ENCODE data around the gene ENHO. TPM values are rescaled to one million over a fixed set of nuclear protein-coding genes. Genes with fewer than 3 reads are reported as not detected.
"Not testable (repeated sequence)": the region's sequence is repeated elsewhere in the genome, so short reads cannot be mapped to it uniquely, and the experiment has no call there.

ENHO gene
- total RNA-seq, 2 experiments from 2014 or later, result 0.19 to 0.27 TPM

- CTCF ChIA-PET, result interaction anchor here (0.6 to 2.8 kb wide), 9 partner anchors 48 to 195 kb away, joined by 3 to 21 read pairs (median 4); no protein-coding TSS in a partner anchor
- H3K4me1 Mint-ChIP-seq (ENCODE audit: low read depth), result no peaks in the 10 kb centered on the region
- no peaks in the 10 kb centered on the region for H3K36me3 Mint-ChIP-seq (ENCODE audit: low read depth)
- no peak for DNase-seq
- H3K9me3 Mint-ChIP-seq, result no peaks in the 10 kb centered on the region
- no peak overlapping the region for H3K4me3 Mint-ChIP-seq
- intact Hi-C loops (cut with micrococcal nuclease), result loop anchor here (2.0 kb wide), 1 partner anchor 21 kb away; no protein-coding TSS in a partner anchor
- peaks cover 10% of the 10 kb centered on the region for H3K27me3 Mint-ChIP-seq (ENCODE audit: low read depth)
- H3K27ac Mint-ChIP-seq, result no peak overlapping the region
Measured at GRCh38 chr9:34546102-34546833, 23.5 kb upstream of the ENHO start.

GRCh38 chr9:34545497-34545896, 22.7 kb upstream of the ENHO start:
- no peaks in the 10 kb centered on the region for H3K4me1 Mint-ChIP-seq (ENCODE audit: low read depth)
- H3K27ac Mint-ChIP-seq, result no peak overlapping the region
- DNase-seq, result no peak
- CTCF ChIA-PET, result no interaction called here
- H3K9me3 Mint-ChIP-seq, result no peaks in the 10 kb centered on the region
- H3K36me3 Mint-ChIP-seq (ENCODE audit: low read depth), result no peaks in the 10 kb centered on the region
- H3K27me3 Mint-ChIP-seq (ENCODE audit: low read depth), result peaks cover 10% of the 10 kb centered on the region
- no peak overlapping the region for H3K4me3 Mint-ChIP-seq
- intact Hi-C loops (cut with micrococcal nuclease), result no loop called here

- Mint-ChIP-seq H3K4me1 (ENCODE audit: low read depth) (no peaks in the 10 kb centered on the region), H3K9me3 (no peaks in the 10 kb centered on the region), H3K36me3 (ENCODE audit: low read depth) (no peaks in the 10 kb centered on the region), H3K4me3 (no peak overlapping the region), H3K27ac (no peak overlapping the region), H3K27me3 (ENCODE audit: low read depth) (peaks cover 10% of the 10 kb centered on the region)
- DNase-seq, result no peak
- CTCF ChIA-PET, result interaction anchor here (0.7 to 1.6 kb wide), 2 partner anchors 32 to 140 kb away, joined by 4 to 5 read pairs; no protein-coding TSS in a partner anchor
- intact Hi-C loops (cut with micrococcal nuclease), result no loop called here
Measured at GRCh38 chr9:34544035-34544434, 21.2 kb upstream of the ENHO start.

GRCh38 chr9:34541540-34541939, 18.8 kb upstream of the ENHO start:
- DNase-seq, result no peak
- Mint-ChIP-seq H3K4me1 (ENCODE audit: low read depth) (no peaks in the 10 kb centered on the region), H3K36me3 (ENCODE audit: low read depth) (no peaks in the 10 kb centered on the region), H3K27ac (no peak overlapping the region), H3K27me3 (ENCODE audit: low read depth) (peaks cover 3% of the 10 kb centered on the region), H3K4me3 (no peak overlapping the region), H3K9me3 (no peaks in the 10 kb centered on the region)
- CTCF ChIA-PET, result no interaction called here
- intact Hi-C loops (cut with micrococcal nuclease), result no loop called here

GRCh38 chr9:34540827-34541226, 18.0 kb upstream of the ENHO start:
- Mint-ChIP-seq H3K27ac (no peak overlapping the region), H3K27me3 (ENCODE audit: low read depth) (peaks cover 3% of the 10 kb centered on the region), H3K4me1 (ENCODE audit: low read depth) (no peaks in the 10 kb centered on the region), H3K9me3 (no peaks in the 10 kb centered on the region), H3K4me3 (no peak overlapping the region), H3K36me3 (ENCODE audit: low read depth) (no peaks in the 10 kb centered on the region)
- CTCF ChIA-PET, result interaction anchor here (1.1 kb wide), 1 partner anchor 54 kb away, joined by 6 read pairs; no protein-coding TSS in a partner anchor
- DNase-seq, result no peak
- intact Hi-C loops (cut with micrococcal nuclease), result no loop called here

GRCh38 chr9:34536685-34537084, 13.9 kb upstream of the ENHO start:
- Mint-ChIP-seq H3K27me3 (ENCODE audit: low read depth) (peaks cover 13% of the 10 kb centered on the region), H3K4me1 (ENCODE audit: low read depth) (no peaks in the 10 kb centered on the region), H3K36me3 (ENCODE audit: low read depth) (no peaks in the 10 kb centered on the region), H3K27ac (no peak overlapping the region), H3K9me3 (no peaks in the 10 kb centered on the region), H3K4me3 (no peak overlapping the region)
- intact Hi-C loops (cut with micrococcal nuclease), result no loop called here
- CTCF ChIA-PET, result interaction anchor here (1.0 to 1.6 kb wide), 2 partner anchors 11 to 55 kb away, joined by 3 to 4 read pairs; no protein-coding TSS in a partner anchor
- DNase-seq, result no peak

- H3K36me3 Mint-ChIP-seq (ENCODE audit: low read depth); H3K4me1 Mint-ChIP-seq (ENCODE audit: low read depth); intact Hi-C loops (cut with micrococcal nuclease); H3K9me3 Mint-ChIP-seq; H3K4me3 Mint-ChIP-seq; DNase-seq; CTCF ChIA-PET; H3K27ac Mint-ChIP-seq: not testable (repeated sequence)
- peaks cover 23% of the 10 kb centered on the region for H3K27me3 Mint-ChIP-seq (ENCODE audit: low read depth)
Measured at GRCh38 chr9:34532041-34532440, 9.3 kb upstream of the ENHO start.

- Mint-ChIP-seq H3K27ac (no peak overlapping the region), H3K36me3 (ENCODE audit: low read depth) (no peaks in the 10 kb centered on the region), H3K9me3 (no peaks in the 10 kb centered on the region), H3K27me3 (ENCODE audit: low read depth) (peaks cover 22% of the 10 kb centered on the region), H3K4me3 (no peak overlapping the region), H3K4me1 (ENCODE audit: low read depth) (peaks cover 22% of the 10 kb centered on the region)
- no peak for DNase-seq
- CTCF ChIA-PET, result interaction anchor here (1.2 to 1.4 kb wide), 2 partner anchors 8 to 66 kb away, joined by 3 to 6 read pairs; no protein-coding TSS in a partner anchor
- intact Hi-C loops (cut with micrococcal nuclease), result no loop called here
Measured at GRCh38 chr9:34526026-34526425, 3.2 kb upstream of the ENHO start.

GRCh38 chr9:34524349-34524748, 1.6 kb upstream of the ENHO start:
- H3K27me3 Mint-ChIP-seq (ENCODE audit: low read depth), result peaks cover 14% of the 10 kb centered on the region
- H3K27ac Mint-ChIP-seq, result no peak overlapping the region
- DNase-seq, result no peak
- H3K36me3 Mint-ChIP-seq (ENCODE audit: low read depth), result no peaks in the 10 kb centered on the region
- CTCF ChIA-PET, result interaction anchor here (0.5 to 1.3 kb wide), 5 partner anchors 23 to 1420 kb away, joined by 3 to 5 read pairs (median 4); partner anchors contain the start of gene DNAJB5
- H3K9me3 Mint-ChIP-seq, result no peaks in the 10 kb centered on the region
- intact Hi-C loops (cut with micrococcal nuclease), result loop anchor here (2.0 to 5.0 kb wide), 3 partner anchors 22 to 178 kb away; no protein-coding TSS in a partner anchor
- peaks cover 22% of the 10 kb centered on the region for H3K4me1 Mint-ChIP-seq (ENCODE audit: low read depth)
- no peak overlapping the region for H3K4me3 Mint-ChIP-seq

- no peaks in the 10 kb centered on the region for H3K9me3 Mint-ChIP-seq
- H3K4me1 Mint-ChIP-seq (ENCODE audit: low read depth), result peaks cover 22% of the 10 kb centered on the region
- peaks cover 11% of the 10 kb centered on the region for H3K27me3 Mint-ChIP-seq (ENCODE audit: low read depth)
- H3K36me3 Mint-ChIP-seq (ENCODE audit: low read depth), result no peaks in the 10 kb centered on the region
- no peak for DNase-seq
- CTCF ChIA-PET, result interaction anchor here (0.5 to 0.9 kb wide), 4 partner anchors 14 to 143 kb away, joined by 3 to 5 read pairs (median 3); no protein-coding TSS in a partner anchor
- intact Hi-C loops (cut with micrococcal nuclease), result loop anchor here (2.0 to 5.0 kb wide), 2 partner anchors 21 to 180 kb away; no protein-coding TSS in a partner anchor
- no peak overlapping the region for H3K27ac Mint-ChIP-seq
- H3K4me3 Mint-ChIP-seq, result peak overlapping the region; percentile 57
Measured at GRCh38 chr9:34522091-34522887, 501 bp downstream of the ENHO start.

- Mint-ChIP-seq H3K27me3 (ENCODE audit: low read depth) (peaks cover 11% of the 10 kb centered on the region), H3K9me3 (no peaks in the 10 kb centered on the region), H3K36me3 (ENCODE audit: low read depth) (no peaks in the 10 kb centered on the region), H3K27ac (no peak overlapping the region), H3K4me1 (ENCODE audit: low read depth) (peaks cover 22% of the 10 kb centered on the region), H3K4me3 (no peak overlapping the region)
- no peak for DNase-seq
- CTCF ChIA-PET, result interaction anchor here (0.7 to 0.9 kb wide), 3 partner anchors 9 to 142 kb away, joined by 3 to 4 read pairs (median 3); no protein-coding TSS in a partner anchor
- intact Hi-C loops (cut with micrococcal nuclease), result loop anchor here (2.0 to 5.0 kb wide), 2 partner anchors 21 to 181 kb away; no protein-coding TSS in a partner anchor
Measured at GRCh38 chr9:34521406-34522045, 1.3 kb downstream of the ENHO start.
